ES-I3 (cell line): ENCODE results near the gene POFUT2.

ENCODE experiments used
- H3K36me3 ChIP-seq: 2 replicates; pipeline ENCODE4 v1.6.1; 2013; ENCODE audit warnings: mild to moderate bottlenecking, low read length, control low read depth, moderate library complexity; ENCODE audit not compliant: insufficient read depth
- H3K4me1 ChIP-seq: 2 replicates; pipeline ENCODE4 v1.6.1; 2013; ENCODE audit warnings: mild to moderate bottlenecking, control low read depth, low read length; ENCODE audit not compliant: insufficient read depth
- H3K9ac ChIP-seq: 2 replicates; pipeline ENCODE4 v1.6.1; 2013; ENCODE audit warnings: low read depth, mild to moderate bottlenecking, low read length, moderate library complexity
- H3K9me3 ChIP-seq: 2 replicates; pipeline ENCODE4 v1.6.1; 2013; ENCODE audit warnings: mild to moderate bottlenecking, low read length, moderate library complexity; ENCODE audit not compliant: control insufficient read depth, insufficient read depth

The POFUT2 gene

GRCh38 chr21:45255381-45256020 lies 32.2 kb downstream of the POFUT2 start:
- H3K9ac ChIP-seq: no peak overlapping the region
- no peaks in the 10 kb centered on the region for H3K4me1 ChIP-seq
- H3K9me3 ChIP-seq: no peaks in the 10 kb centered on the region
- H3K36me3 ChIP-seq: peaks cover 3% of the 10 kb centered on the region; the same call in 1 of the 2 replicates

- H3K36me3 ChIP-seq: peaks cover 3% of the 10 kb centered on the region; the same call in 1 of the 2 replicates
- no peaks in the 10 kb centered on the region for H3K4me1 ChIP-seq
- H3K9ac ChIP-seq: no peak overlapping the region
- H3K9me3 ChIP-seq: no peaks in the 10 kb centered on the region
Measured at GRCh38 chr21:45254460-45254930, 33.2 kb downstream of the POFUT2 start.

- H3K4me1 ChIP-seq: no peaks in the 10 kb centered on the region
- no peak overlapping the region for H3K9ac ChIP-seq
- no peaks in the 10 kb centered on the region for H3K9me3 ChIP-seq
- H3K36me3 ChIP-seq: peaks cover under 1% of the 10 kb centered on the region; the same call in 1 of the 2 replicates
Measured at GRCh38 chr21:45253633-45254459, 33.8 kb downstream of the POFUT2 start.

GRCh38 chr21:45253180-45253579 lies 34.5 kb downstream of the POFUT2 start:
- no peak overlapping the region for H3K9ac ChIP-seq
- no peaks in the 10 kb centered on the region for H3K9me3 ChIP-seq
- peaks cover 5% of the 10 kb centered on the region for H3K4me1 ChIP-seq
- H3K36me3 ChIP-seq: no peaks in the 10 kb centered on the region

GRCh38 chr21:45252448-45252925 lies 35.2 kb downstream of the POFUT2 start:
- no peak overlapping the region for H3K9ac ChIP-seq
- no peaks in the 10 kb centered on the region for H3K9me3 ChIP-seq
- peaks cover 6% of the 10 kb centered on the region for H3K4me1 ChIP-seq
- no peaks in the 10 kb centered on the region for H3K36me3 ChIP-seq

GRCh38 chr21:45251635-45252447 lies 35.9 kb downstream of the POFUT2 start:
- H3K9ac ChIP-seq: no peak overlapping the region
- H3K4me1 ChIP-seq: peaks cover 6% of the 10 kb centered on the region
- H3K9me3 ChIP-seq: no peaks in the 10 kb centered on the region
- no peaks in the 10 kb centered on the region for H3K36me3 ChIP-seq

- H3K36me3 ChIP-seq: no peaks in the 10 kb centered on the region
- peaks cover 6% of the 10 kb centered on the region for H3K4me1 ChIP-seq
- no peak overlapping the region for H3K9ac ChIP-seq
- H3K9me3 ChIP-seq: no peaks in the 10 kb centered on the region
Measured at GRCh38 chr21:45250914-45251634, 36.6 kb downstream of the POFUT2 start.

- Histone ChIP-seq H3K4me1 (peaks cover 6% of the 10 kb centered on the region), H3K9ac (no peak overlapping the region), H3K36me3 (no peaks in the 10 kb centered on the region), H3K9me3 (no peaks in the 10 kb centered on the region)
Measured at GRCh38 chr21:45250272-45250671, 37.4 kb downstream of the POFUT2 start.

- no peaks in the 10 kb centered on the region for H3K36me3 ChIP-seq
Measured at GRCh38 chr21:45249626-45250025, 38.1 kb downstream of the POFUT2 start.

GRCh38 chr21:45248893-45249381 lies 38.8 kb downstream of the POFUT2 start:
- H3K9ac ChIP-seq: peak overlapping the region; percentile 12; the same call in 1 of the 2 replicates
- peaks cover 6% of the 10 kb centered on the region for H3K4me1 ChIP-seq
- no peaks in the 10 kb centered on the region for H3K36me3 ChIP-seq
- no peaks in the 10 kb centered on the region; the same call in 1 of the 2 replicates for H3K9me3 ChIP-seq

More at GRCh38 chr21:45249626-45250025, 38.1 kb downstream of the POFUT2 start:
- H3K9me3 ChIP-seq: no peaks in the 10 kb centered on the region
- no peak overlapping the region for H3K9ac ChIP-seq
- peaks cover 6% of the 10 kb centered on the region for H3K4me1 ChIP-seq

- Histone ChIP-seq H3K9me3 (peaks cover 3% of the 10 kb centered on the region; the same call in 1 of the 2 replicates), H3K9ac (peak overlapping the region; percentile 12; the same call in 1 of the 2 replicates), H3K4me1 (peaks cover 6% of the 10 kb centered on the region), H3K36me3 (no peaks in the 10 kb centered on the region)
Measured at GRCh38 chr21:45248301-45248892, 39.3 kb downstream of the POFUT2 start.

- Histone ChIP-seq H3K36me3 (no peaks in the 10 kb centered on the region), H3K9ac (no peak overlapping the region), H3K4me1 (peaks cover 6% of the 10 kb centered on the region), H3K9me3 (peaks cover 6% of the 10 kb centered on the region; the same call in 1 of the 2 replicates)
Measured at GRCh38 chr21:45246386-45247320, 41.0 kb downstream of the POFUT2 start.
